ENCODE measurements around the gene LRRC36.

LRRC36 gene

GRCh38 chr16:67281536-67282446 lies 44.8 kb upstream of the LRRC36 start:
- H3K27me3 ChIP-seq (ENCODE audit: insufficient read depth, low read length, poor library complexity, severe bottlenecking), result no peaks in the 10 kb centered on the region
- no peaks in the 10 kb centered on the region for H4K20me1 ChIP-seq (ENCODE audit: insufficient read depth, low read length, poor library complexity, severe bottlenecking)
- peaks cover 18% of the 10 kb centered on the region for H3K4me1 ChIP-seq (ENCODE audit: insufficient read depth, low read length, poor library complexity, severe bottlenecking)
- H3K4me2 ChIP-seq (ENCODE audit: low read depth, low read length, poor library complexity, severe bottlenecking), result peak overlapping the region; percentile 95
- no peak overlapping the region for H2AFZ ChIP-seq (ENCODE audit: low read length)
- H3F3A ChIP-seq (ENCODE audit: low read depth), result no peaks in the 10 kb centered on the region
- TF ChIP-seq EZH2phosphoT487 (IDR thresholded peaks at IDR 0.05; ENCODE audit: borderline replicate concordance) (no peak), CTCF (conservative IDR thresholded peaks at IDR 0.05; ENCODE audit: low read length) (no peak)
- H3K9me3 ChIP-seq (ENCODE audit: insufficient read depth, low read depth, low read length), result no peaks in the 10 kb centered on the region
- H3K36me3 ChIP-seq (ENCODE audit: insufficient read depth, low read length), result peaks cover 12% of the 10 kb centered on the region; the same call in 1 of the 2 replicates
- peak overlapping the region; percentile 85 for H3K9ac ChIP-seq (ENCODE audit: low read depth, low read length, poor library complexity, severe bottlenecking)
- no peak overlapping the region for H3K4me3 ChIP-seq (ENCODE audit: low read length, poor library complexity, severe bottlenecking)
- H3K9me2 ChIP-seq (replicated peaks; ENCODE audit: low read depth, low read length), result no peaks in the 10 kb centered on the region
- peaks cover 42% of the 10 kb centered on the region for H3K79me2 ChIP-seq (ENCODE audit: insufficient read depth, low read length)

GRCh38 chr16:67282447-67282805 lies 44.2 kb upstream of the LRRC36 start:
- Histone ChIP-seq H3K4me2 (ENCODE audit: low read depth, low read length, poor library complexity, severe bottlenecking) (no peak overlapping the region), H3K4me3 (ENCODE audit: low read length, poor library complexity, severe bottlenecking) (no peak overlapping the region), H2AFZ (ENCODE audit: low read length) (no peak overlapping the region), H3K36me3 (ENCODE audit: insufficient read depth, low read length) (peaks cover 18% of the 10 kb centered on the region; the same call in 1 of the 2 replicates), H3K9me2 (replicated peaks; ENCODE audit: low read depth, low read length) (no peaks in the 10 kb centered on the region), H3K79me2 (ENCODE audit: insufficient read depth, low read length) (peaks cover 36% of the 10 kb centered on the region), H3F3A (ENCODE audit: low read depth) (no peaks in the 10 kb centered on the region), H4K20me1 (ENCODE audit: insufficient read depth, low read length, poor library complexity, severe bottlenecking) (no peaks in the 10 kb centered on the region), H3K9ac (ENCODE audit: low read depth, low read length, poor library complexity, severe bottlenecking) (no peak overlapping the region), H3K4me1 (ENCODE audit: insufficient read depth, low read length, poor library complexity, severe bottlenecking) (peaks cover 15% of the 10 kb centered on the region), H3K27me3 (ENCODE audit: insufficient read depth, low read length, poor library complexity, severe bottlenecking) (no peaks in the 10 kb centered on the region), H3K9me3 (ENCODE audit: insufficient read depth, low read depth, low read length) (no peaks in the 10 kb centered on the region)
- no peak for TF ChIP-seq CTCF (conservative IDR thresholded peaks at IDR 0.05; ENCODE audit: low read length)
- TF ChIP-seq EZH2phosphoT487 (IDR thresholded peaks at IDR 0.05; ENCODE audit: borderline replicate concordance), result no peak

GRCh38 chr16:67283039-67283825 lies 43.4 kb upstream of the LRRC36 start:
- no peak overlapping the region for H3K4me3 ChIP-seq (ENCODE audit: low read length, poor library complexity, severe bottlenecking)
- no peaks in the 10 kb centered on the region for H3K9me2 ChIP-seq (replicated peaks; ENCODE audit: low read depth, low read length)
- no peaks in the 10 kb centered on the region for H3K27me3 ChIP-seq (ENCODE audit: insufficient read depth, low read length, poor library complexity, severe bottlenecking)
- no peaks in the 10 kb centered on the region for H4K20me1 ChIP-seq (ENCODE audit: insufficient read depth, low read length, poor library complexity, severe bottlenecking)
- H3K36me3 ChIP-seq (ENCODE audit: insufficient read depth, low read length), result peaks cover 18% of the 10 kb centered on the region; the same call in 1 of the 2 replicates
- H3K4me2 ChIP-seq (ENCODE audit: low read depth, low read length, poor library complexity, severe bottlenecking), result no peak overlapping the region
- H2AFZ ChIP-seq (ENCODE audit: low read length), result no peak overlapping the region
- no peak overlapping the region for H3K9ac ChIP-seq (ENCODE audit: low read depth, low read length, poor library complexity, severe bottlenecking)
- H3K9me3 ChIP-seq (ENCODE audit: insufficient read depth, low read depth, low read length), result no peaks in the 10 kb centered on the region
- H3K4me1 ChIP-seq (ENCODE audit: insufficient read depth, low read length, poor library complexity, severe bottlenecking), result peaks cover 14% of the 10 kb centered on the region
- H3F3A ChIP-seq (ENCODE audit: low read depth), result no peaks in the 10 kb centered on the region
- H3K79me2 ChIP-seq (ENCODE audit: insufficient read depth, low read length), result peaks cover 28% of the 10 kb centered on the region
- peak; percentile 19; the same call in 1 of the 2 replicates for TF ChIP-seq CTCF (conservative IDR thresholded peaks at IDR 0.05; ENCODE audit: low read length)
- no peak for TF ChIP-seq EZH2phosphoT487 (IDR thresholded peaks at IDR 0.05; ENCODE audit: borderline replicate concordance)

All from Loucy (cell line).